ENCODE measurements around the gene GHRH. TPM values are rescaled to one million over a fixed set of nuclear protein-coding genes. Genes with fewer than 3 reads are reported as not detected.

GHRH gene
- total RNA-seq, 1 experiment from 2014 or later: not detected

GRCh38 chr20:37297066-37297736 is 35.6 kb upstream of the GHRH start:
- peaks cover 6% of the 10 kb centered on the region for H3K36me3 ChIP-seq (replicated peaks; ENCODE audit: control insufficient read depth, insufficient read depth, low read length)
- no peak overlapping the region for H3K4me3 ChIP-seq (ENCODE audit: insufficient read depth, low read depth, low read length)
- H3K27me3 ChIP-seq (ENCODE audit: control insufficient read depth, insufficient read depth, low read length): no peaks in the 10 kb centered on the region
- no peak for DNase-seq

DNA sequence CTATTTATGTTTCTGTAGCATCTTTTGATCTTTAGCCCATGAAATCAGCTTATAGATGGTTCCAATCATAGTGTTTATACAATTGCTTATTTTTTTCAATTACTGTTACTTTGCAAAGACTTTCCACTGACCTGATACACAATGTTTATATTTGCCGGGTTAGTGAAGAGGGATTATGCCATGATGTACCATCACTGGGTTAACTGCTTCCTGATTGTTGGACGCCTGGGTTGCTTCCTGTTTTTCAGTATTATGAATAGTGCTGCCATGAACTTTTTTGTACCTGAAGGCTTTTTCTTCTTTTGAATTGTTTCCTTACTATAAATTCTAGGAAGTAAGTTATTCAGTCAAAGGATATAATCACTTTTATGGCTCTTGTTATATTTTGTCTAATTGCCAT is 34.8 kb upstream of the GHRH start:
- Histone ChIP-seq H3K4me3 (ENCODE audit: insufficient read depth, low read depth, low read length) (no peak overlapping the region), H3K36me3 (replicated peaks; ENCODE audit: control insufficient read depth, insufficient read depth, low read length) (peaks cover 3% of the 10 kb centered on the region; the same call in 1 of the 2 replicates), H3K27me3 (ENCODE audit: control insufficient read depth, insufficient read depth, low read length) (no peaks in the 10 kb centered on the region)
- DNase-seq: no peak

GRCh38 chr20:37295595-37295994 is 34.0 kb upstream of the GHRH start:
- H3K27me3 ChIP-seq (ENCODE audit: control insufficient read depth, insufficient read depth, low read length): no peaks in the 10 kb centered on the region
- no peak overlapping the region for H3K4me3 ChIP-seq (ENCODE audit: insufficient read depth, low read depth, low read length)
- DNase-seq: peak; percentile 56
- H3K36me3 ChIP-seq (replicated peaks; ENCODE audit: control insufficient read depth, insufficient read depth, low read length): no peaks in the 10 kb centered on the region

GRCh38 chr20:37295001-37295400 is 33.4 kb upstream of the GHRH start:
- no peaks in the 10 kb centered on the region for H3K36me3 ChIP-seq (replicated peaks; ENCODE audit: control insufficient read depth, insufficient read depth, low read length)
- no peaks in the 10 kb centered on the region for H3K27me3 ChIP-seq (ENCODE audit: control insufficient read depth, insufficient read depth, low read length)
- H3K4me3 ChIP-seq (ENCODE audit: insufficient read depth, low read depth, low read length): no peak overlapping the region
- no peak for DNase-seq

DNA sequence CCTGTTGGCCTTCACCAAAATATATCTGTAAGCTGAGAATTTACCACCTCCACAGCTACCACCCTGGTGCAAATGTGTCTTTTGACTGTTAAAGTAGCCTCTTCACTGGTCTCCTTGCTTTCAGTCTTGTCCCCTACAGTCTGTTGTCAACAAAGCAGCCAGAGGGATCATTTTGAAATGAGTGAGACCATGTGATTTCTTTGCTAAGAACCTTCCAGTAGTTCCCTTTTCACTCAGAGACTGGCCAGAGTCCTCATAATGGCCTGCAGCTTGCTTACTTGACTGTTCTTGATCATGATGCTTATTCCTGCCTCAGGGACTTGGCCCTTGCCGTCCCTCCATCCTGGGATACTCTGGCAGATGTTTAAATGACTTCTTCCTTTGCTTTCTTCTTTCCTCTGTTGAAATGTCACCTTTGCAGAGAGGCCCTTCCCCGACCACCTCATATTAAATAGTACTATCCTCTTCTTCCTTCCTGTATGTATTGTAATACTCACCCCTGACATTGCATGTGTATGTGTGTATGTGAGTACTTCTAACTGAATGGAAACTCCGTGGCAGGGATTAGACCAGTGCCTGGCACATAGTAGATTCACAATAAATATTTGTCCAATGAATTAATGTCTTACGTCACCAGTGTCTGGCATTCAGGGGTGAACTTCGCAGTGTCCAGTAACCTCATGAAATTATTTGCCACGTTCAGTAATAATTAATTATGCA is 32.8 kb upstream of the GHRH start:
- Histone ChIP-seq H3K4me3 (ENCODE audit: insufficient read depth, low read depth, low read length) (no peak overlapping the region), H3K36me3 (replicated peaks; ENCODE audit: control insufficient read depth, insufficient read depth, low read length) (no peaks in the 10 kb centered on the region), H3K27me3 (ENCODE audit: control insufficient read depth, insufficient read depth, low read length) (no peaks in the 10 kb centered on the region)
- no peak for DNase-seq

DNA sequence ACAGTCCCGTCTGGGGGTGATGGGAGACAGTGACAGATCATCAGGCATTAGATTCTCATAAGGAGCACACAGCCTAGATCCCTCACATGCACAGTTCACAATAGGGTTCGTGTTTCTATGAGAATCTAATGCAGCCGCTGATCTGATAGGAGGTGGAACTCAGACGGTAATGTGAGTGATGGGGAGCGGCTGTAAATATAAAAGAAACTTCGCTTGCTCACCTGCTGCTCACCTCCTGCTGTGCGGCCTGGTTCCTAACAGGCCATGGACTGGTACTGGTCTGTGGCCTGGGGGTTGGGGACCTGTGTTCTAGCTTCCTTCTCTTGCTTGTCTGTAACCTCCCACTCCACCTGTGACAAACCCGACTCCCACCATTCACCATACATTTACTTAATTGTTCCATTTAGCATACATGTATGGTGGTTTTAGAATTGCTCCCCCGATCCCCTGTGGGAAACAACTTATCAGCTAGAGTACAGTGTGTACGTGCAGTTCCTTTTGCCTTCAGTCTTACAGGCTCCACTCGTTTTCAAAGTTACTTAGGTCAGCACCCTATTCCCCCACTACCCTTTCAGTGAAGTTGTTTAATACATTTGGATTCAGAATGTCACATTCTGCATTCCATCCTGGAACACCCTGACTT is 31.8 kb upstream of the GHRH start:
- Histone ChIP-seq H3K4me3 (ENCODE audit: insufficient read depth, low read depth, low read length) (no peak overlapping the region), H3K36me3 (replicated peaks; ENCODE audit: control insufficient read depth, insufficient read depth, low read length) (no peaks in the 10 kb centered on the region), H3K27me3 (ENCODE audit: control insufficient read depth, insufficient read depth, low read length) (no peaks in the 10 kb centered on the region)
- DNase-seq: no peak

DNA sequence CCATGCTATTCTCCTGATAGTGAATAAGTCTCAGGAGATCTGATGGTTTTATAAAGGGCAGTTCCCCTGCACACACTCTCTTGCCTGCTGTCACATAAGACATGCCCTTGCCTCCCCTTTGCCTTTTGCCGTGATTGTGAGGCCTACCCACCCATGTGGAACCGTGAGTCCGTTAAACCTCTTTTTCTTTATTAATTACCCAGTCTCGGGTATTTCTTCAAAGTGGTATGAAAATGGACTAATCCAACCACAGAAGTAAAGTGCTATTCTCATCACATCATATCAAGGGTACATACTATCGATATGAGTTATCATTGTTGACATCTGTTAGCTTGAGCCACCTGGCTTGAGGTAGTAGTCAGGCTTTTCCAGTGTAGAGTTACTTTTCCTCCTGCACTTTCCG is 30.1 kb upstream of the GHRH start:
- no peak for DNase-seq
- H3K4me3 ChIP-seq (ENCODE audit: insufficient read depth, low read depth, low read length): no peak overlapping the region

DNA sequence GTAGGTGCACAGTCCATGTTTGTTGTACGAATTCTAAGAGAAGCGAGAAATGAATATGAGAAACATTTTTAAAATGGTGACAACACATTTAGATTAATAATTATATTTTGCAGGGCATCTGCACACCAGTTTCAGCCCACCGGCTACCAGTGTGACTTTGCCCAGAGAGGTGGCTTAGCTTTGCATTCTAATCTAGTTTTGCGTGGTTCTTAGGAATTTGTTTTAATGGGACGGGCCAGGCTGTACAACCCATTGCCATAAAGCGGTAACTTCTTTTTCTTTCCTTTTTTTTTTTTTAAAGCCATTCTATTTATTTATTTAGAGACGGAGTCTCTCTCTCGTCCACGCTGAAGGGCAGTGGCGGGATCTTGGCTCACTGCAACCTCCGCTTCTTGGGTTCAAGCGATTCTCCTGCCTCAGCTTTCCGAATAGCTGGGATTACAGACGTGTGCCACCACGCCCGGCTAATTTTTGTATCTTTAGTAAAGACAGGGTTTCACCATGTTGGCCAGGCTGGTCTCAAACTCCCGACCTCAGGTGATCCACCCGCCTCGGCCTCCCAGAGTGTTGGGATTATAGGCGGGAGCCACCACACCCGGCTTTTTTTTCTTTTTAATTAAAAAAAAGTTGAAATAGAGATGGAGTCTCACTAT is 28.7 kb upstream of the GHRH start:
- H3K36me3 ChIP-seq (replicated peaks; ENCODE audit: control insufficient read depth, insufficient read depth, low read length): no peaks in the 10 kb centered on the region
- no peaks in the 10 kb centered on the region for H3K27me3 ChIP-seq (ENCODE audit: control insufficient read depth, insufficient read depth, low read length)
- H3K4me3 ChIP-seq (ENCODE audit: insufficient read depth, low read depth, low read length): peak overlapping the region; percentile 84
- no peak for DNase-seq

More for the DNA sequence above, 30.1 kb upstream of the GHRH start:
- Histone ChIP-seq H3K36me3 (replicated peaks; ENCODE audit: control insufficient read depth, insufficient read depth, low read length) (no peaks in the 10 kb centered on the region), H3K27me3 (ENCODE audit: control insufficient read depth, insufficient read depth, low read length) (no peaks in the 10 kb centered on the region)

GRCh38 chr20:37288091-37288490 is 26.5 kb upstream of the GHRH start:
- H3K27me3 ChIP-seq (ENCODE audit: control insufficient read depth, insufficient read depth, low read length): no peaks in the 10 kb centered on the region
- no peak overlapping the region for H3K4me3 ChIP-seq (ENCODE audit: insufficient read depth, low read depth, low read length)
- no peak for DNase-seq
- H3K36me3 ChIP-seq (replicated peaks; ENCODE audit: control insufficient read depth, insufficient read depth, low read length): no peaks in the 10 kb centered on the region

DNA sequence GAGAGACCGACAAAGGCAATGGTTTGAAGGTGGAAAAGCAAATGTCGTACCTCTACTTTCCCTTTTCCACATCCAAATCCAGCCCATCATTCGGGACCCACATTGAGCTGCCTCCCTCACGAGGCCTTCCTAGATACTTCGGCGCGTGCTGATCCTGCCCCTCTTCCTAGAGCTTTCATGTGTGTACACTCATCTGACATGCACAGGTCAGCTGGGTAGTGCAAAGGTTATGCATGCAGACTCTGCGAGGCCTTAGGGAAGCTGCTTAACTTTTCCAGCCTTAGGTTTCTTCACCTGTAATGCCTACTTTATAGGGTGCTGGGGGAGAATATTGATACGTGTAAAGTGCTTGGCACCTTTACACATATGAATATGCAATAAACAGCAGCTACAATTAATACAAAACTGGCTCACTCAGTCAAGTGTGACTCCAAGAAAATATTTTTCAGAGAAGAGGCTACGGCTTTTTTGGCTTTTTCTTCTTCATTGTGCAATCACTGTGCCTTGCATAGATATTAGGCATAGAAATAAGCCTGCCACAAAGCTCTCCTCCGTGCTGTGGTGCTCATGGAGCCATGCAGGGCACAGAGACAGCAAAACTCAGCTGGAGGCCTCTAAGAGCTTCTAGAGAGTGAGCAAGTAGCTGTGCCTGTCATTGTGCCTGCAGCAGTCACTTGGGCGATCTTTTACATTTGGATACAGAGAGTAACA is 24.2 kb upstream of the GHRH start:
- no peaks in the 10 kb centered on the region for H3K36me3 ChIP-seq (replicated peaks; ENCODE audit: control insufficient read depth, insufficient read depth, low read length)
- no peak overlapping the region for H3K4me3 ChIP-seq (ENCODE audit: insufficient read depth, low read depth, low read length)
- no peak for DNase-seq
- H3K27me3 ChIP-seq (ENCODE audit: control insufficient read depth, insufficient read depth, low read length): no peaks in the 10 kb centered on the region

GRCh38 chr20:37284691-37285161 is 23.1 kb upstream of the GHRH start:
- no peak for DNase-seq
- Histone ChIP-seq H3K4me3 (ENCODE audit: insufficient read depth, low read depth, low read length) (no peak overlapping the region), H3K27me3 (ENCODE audit: control insufficient read depth, insufficient read depth, low read length) (no peaks in the 10 kb centered on the region), H3K36me3 (replicated peaks; ENCODE audit: control insufficient read depth, insufficient read depth, low read length) (no peaks in the 10 kb centered on the region)

DNA sequence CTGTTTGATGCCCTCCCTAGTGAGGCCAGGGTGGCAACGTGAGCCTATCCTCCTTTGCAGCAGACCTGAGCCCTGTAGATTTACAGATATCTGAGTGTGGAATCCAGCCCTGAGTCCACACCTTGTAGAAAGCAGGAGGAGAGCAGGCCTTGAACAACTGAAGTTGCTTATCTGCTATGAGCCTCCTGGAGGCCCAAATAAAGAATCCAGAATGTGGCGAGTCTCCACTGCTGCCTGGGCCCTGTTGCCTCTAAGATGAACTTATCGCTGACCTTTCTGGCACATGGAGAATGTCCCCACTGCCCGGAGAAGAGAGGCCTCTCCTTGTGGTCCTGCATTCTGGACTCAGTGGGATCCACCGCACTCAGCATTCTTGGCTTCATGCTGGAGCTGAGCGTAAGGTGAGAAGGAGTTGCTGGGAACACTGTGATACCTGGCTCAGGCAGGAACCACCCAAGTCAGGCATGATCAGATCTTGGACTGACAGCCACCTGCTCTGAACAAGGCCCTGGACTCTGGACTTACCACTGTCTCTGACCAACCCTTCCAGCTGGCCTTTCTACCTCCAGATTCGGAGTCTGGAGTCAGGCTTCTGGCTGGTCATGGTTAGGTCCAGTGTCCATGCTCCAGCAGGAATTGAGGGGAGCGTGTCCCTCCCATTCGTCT is 22.0 kb upstream of the GHRH start:
- H3K4me3 ChIP-seq (ENCODE audit: insufficient read depth, low read depth, low read length): no peak overlapping the region
- no peaks in the 10 kb centered on the region for H3K36me3 ChIP-seq (replicated peaks; ENCODE audit: control insufficient read depth, insufficient read depth, low read length)
- H3K27me3 ChIP-seq (ENCODE audit: control insufficient read depth, insufficient read depth, low read length): no peaks in the 10 kb centered on the region
- DNase-seq: no peak

DNA sequence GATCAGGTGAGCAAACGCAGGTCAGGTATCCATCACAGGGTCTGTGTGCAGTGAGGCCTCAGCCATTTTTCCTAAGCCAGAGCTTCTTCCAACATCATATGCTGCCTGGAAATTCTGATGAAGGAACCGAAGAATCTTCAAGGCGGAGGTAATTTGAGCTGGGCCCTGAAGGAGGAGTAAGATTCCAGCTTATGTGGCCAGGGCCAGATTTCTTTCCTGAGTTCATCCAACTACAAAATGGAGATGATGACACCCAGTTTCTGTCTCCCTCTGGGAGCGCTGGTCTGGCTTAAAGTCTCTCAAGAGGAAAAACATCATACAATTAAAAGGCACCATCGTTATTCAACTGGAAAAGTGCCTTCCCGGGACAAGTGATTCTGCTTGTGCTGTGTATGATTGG is 20.9 kb upstream of the GHRH start:
- no peak for DNase-seq
- Histone ChIP-seq H3K4me3 (ENCODE audit: insufficient read depth, low read depth, low read length) (no peak overlapping the region), H3K27me3 (ENCODE audit: control insufficient read depth, insufficient read depth, low read length) (no peaks in the 10 kb centered on the region), H3K36me3 (replicated peaks; ENCODE audit: control insufficient read depth, insufficient read depth, low read length) (no peaks in the 10 kb centered on the region)

DNA sequence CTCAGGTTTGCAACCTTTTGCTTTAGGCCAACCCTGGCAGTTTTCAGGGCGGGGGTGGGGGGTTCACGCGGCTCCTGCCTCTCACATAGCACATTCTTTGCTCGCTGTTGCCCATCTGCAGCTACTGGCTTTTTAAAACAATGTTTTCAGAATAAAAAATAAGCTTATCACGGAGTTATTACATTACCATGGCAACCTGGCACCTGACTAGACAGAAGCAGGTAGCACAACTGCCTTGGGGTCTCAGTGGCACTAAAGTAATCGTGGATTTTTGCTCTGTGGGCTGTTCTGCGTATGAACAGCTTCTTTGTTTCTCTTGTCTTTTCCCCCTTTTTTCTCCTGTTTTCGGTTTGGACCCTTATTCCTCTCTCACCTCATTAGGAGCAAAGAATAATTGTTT is 18.8 kb upstream of the GHRH start:
- no peak for DNase-seq
- Histone ChIP-seq H3K4me3 (ENCODE audit: insufficient read depth, low read depth, low read length) (no peak overlapping the region), H3K36me3 (replicated peaks; ENCODE audit: control insufficient read depth, insufficient read depth, low read length) (no peaks in the 10 kb centered on the region), H3K27me3 (ENCODE audit: control insufficient read depth, insufficient read depth, low read length) (no peaks in the 10 kb centered on the region)

Measured in H7 (cell line).